ENCODE measurements around the gene TNFRSF21.
A peak's percentile ranks its signal among the peaks of the same experiment; 100 is the strongest.
"Not testable (repeated sequence)": the region's sequence is repeated elsewhere in the genome, so short reads cannot be mapped to it uniquely, and the experiment has no call there.

The TNFRSF21 gene

GRCh38 chr6:47342824-47343223 is 33.1 kb upstream of the TNFRSF21 start:
- DNase-seq (ENCODE audit: low read depth): no peak
- no peak for TF ChIP-seq CTCF (IDR thresholded peaks at IDR 0.05; ENCODE audit: insufficient read depth, low read depth, low read length, missing control alignments)
- H3K4me3 ChIP-seq (ENCODE audit: low read length): no peak overlapping the region

GRCh38 chr6:47337519-47337918 is 27.8 kb upstream of the TNFRSF21 start:
- DNase-seq (ENCODE audit: low read depth): no peak
- no peak for TF ChIP-seq CTCF (IDR thresholded peaks at IDR 0.05; ENCODE audit: insufficient read depth, low read depth, low read length, missing control alignments)
- no peak overlapping the region for H3K4me3 ChIP-seq (ENCODE audit: low read length)

GRCh38 chr6:47336334-47336733 is 26.6 kb upstream of the TNFRSF21 start:
- no peak for DNase-seq (ENCODE audit: low read depth)
- no peak for TF ChIP-seq CTCF (IDR thresholded peaks at IDR 0.05; ENCODE audit: insufficient read depth, low read depth, low read length, missing control alignments)
- H3K4me3 ChIP-seq (ENCODE audit: low read length): no peak overlapping the region

- no peak for DNase-seq (ENCODE audit: low read depth)
- no peak for TF ChIP-seq CTCF (IDR thresholded peaks at IDR 0.05; ENCODE audit: insufficient read depth, low read depth, low read length, missing control alignments)
- H3K4me3 ChIP-seq (ENCODE audit: low read length): no peak overlapping the region
These were observed 25.8 kb upstream of the TNFRSF21 start for GRCh38 chr6:47335466-47335865.

- no peak for TF ChIP-seq CTCF (IDR thresholded peaks at IDR 0.05; ENCODE audit: insufficient read depth, low read depth, low read length, missing control alignments)
- DNase-seq (ENCODE audit: low read depth): peak; percentile 9
- no peak overlapping the region for H3K4me3 ChIP-seq (ENCODE audit: low read length)
These were observed 24.6 kb upstream of the TNFRSF21 start for GRCh38 chr6:47334334-47334733.

GRCh38 chr6:47328606-47329005 is 18.9 kb upstream of the TNFRSF21 start:
- H3K4me3 ChIP-seq (ENCODE audit: low read length); DNase-seq (ENCODE audit: low read depth): not testable (repeated sequence)

- not testable (repeated sequence) for DNase-seq (ENCODE audit: low read depth); H3K4me3 ChIP-seq (ENCODE audit: low read length)
These were observed 18.4 kb upstream of the TNFRSF21 start for GRCh38 chr6:47328139-47328538.

- no peak for DNase-seq (ENCODE audit: low read depth)
- no peak for TF ChIP-seq CTCF (IDR thresholded peaks at IDR 0.05; ENCODE audit: insufficient read depth, low read depth, low read length, missing control alignments)
These were observed 14.2 kb upstream of the TNFRSF21 start for GRCh38 chr6:47323887-47324286.

More at GRCh38 chr6:47323887-47324286, 14.2 kb upstream of the TNFRSF21 start:
- H3K4me3 ChIP-seq (ENCODE audit: low read length): no peak overlapping the region
